HG03442 (cell line): ENCODE data around the gene HAPLN3.
A peak's percentile ranks its signal among the peaks of the same experiment; 100 is the strongest.
"Not testable (repeated sequence)": the region's sequence is repeated elsewhere in the genome, so short reads cannot be mapped to it uniquely, and the experiment has no call there.

Experiments used
- ATAC-seq: cut with Tn5 transposase; IDR thresholded peaks from one replicate; pipeline ENCODE4 v1.9.1; 2021; ENCODE audit warnings: mild to moderate bottlenecking, moderate library complexity; ENCODE audit not compliant: unreplicated experiment

The HAPLN3 gene, protein sequence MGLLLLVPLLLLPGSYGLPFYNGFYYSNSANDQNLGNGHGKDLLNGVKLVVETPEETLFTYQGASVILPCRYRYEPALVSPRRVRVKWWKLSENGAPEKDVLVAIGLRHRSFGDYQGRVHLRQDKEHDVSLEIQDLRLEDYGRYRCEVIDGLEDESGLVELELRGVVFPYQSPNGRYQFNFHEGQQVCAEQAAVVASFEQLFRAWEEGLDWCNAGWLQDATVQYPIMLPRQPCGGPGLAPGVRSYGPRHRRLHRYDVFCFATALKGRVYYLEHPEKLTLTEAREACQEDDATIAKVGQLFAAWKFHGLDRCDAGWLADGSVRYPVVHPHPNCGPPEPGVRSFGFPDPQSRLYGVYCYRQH

DNA sequence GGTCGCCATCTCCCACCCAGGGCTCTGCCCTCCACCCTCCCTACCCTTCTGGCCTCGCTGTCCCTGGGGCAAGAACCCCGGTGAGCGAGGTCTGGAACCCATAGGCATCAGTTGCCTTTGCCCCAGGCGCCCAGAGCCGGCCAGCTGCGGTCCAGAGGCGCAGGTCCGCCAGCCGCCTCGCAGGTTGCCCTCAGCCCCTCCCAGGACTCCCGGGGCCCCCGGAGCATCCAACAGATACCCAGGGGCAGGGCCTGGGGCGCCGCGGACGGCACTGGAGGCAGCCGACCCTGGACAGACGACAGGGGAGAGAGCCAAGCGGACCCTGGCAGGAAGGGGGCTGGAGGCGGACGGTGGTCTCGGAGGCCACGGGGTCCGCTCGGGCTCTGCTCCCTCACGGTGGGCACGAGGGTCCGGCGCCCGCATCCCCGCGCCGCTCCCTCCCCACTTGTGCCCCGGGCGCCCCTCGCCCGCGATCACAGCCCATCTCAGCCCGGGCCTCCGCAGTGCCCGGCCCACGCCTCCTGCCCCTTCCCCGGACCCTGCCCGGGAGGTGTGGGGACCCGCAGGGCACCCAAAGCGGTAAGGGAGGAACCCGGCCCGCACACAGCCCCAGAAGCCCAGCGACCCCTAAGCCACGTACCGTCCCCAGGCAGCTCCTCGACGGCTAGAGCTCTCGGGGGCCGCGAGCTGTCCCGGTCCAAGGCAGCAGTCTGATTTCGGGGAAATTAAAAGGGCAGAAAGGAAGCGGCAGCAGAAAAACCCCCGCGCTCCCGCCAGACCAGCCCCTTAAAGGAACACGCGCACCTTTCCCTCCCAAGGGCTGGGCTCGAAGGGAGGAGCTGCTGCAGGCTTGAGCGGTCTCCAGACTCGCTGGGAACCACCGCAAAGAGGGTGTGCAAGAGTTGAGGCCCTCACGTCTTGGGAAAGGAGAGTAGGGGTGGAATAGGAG lies at the start of gene HAPLN3:
Gene HAPLN3, minus strand, starts transcription at position 726 of the 949 bp plus-strand sequence. CDS start 8,246 bp downstream, outside the sequence.
- peak; percentile 52 for ATAC-seq

DNA sequence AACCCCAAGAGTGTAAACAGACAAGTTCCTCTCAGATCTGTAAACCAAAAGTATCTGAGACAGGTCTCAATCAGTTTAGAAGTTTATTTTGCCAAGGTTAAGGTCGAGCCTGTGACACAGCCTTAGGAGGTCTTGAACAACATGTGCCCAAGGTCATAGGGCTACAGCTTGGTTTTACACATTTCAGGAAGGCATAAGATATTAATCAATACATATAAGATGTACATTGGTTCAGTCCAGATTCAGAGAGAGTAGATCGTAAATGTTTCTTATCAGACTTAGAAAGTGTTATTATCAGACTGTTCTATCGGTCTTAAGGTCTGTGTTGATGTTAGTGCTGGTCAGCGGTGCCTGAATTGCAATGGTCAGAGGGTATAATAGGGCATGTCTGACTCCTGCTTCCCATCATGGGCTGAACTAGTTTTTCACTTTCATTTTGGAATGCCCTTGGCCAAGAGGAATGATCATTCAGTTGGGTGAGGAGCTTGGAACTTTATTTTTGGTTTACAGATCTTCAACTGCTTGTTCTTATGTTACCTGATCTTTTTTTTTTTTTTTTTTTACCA lies 44.8 kb upstream of the HAPLN3 start:
- ATAC-seq = no peak

DNA sequence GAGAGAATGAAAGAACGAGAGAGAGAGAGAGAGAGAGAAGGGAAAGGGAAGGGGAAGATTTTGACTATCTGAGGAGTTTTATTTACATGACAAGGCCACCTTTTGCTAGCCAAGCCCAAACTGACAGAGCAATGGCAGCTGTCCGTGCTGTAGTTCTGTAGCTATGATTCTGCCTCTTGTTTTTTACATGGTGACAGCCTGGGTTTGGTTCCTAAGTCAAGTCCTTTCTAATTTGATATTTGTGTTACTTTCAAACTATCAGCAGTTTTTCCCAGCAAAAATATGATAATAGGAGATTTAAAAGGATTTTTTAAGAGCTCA lies 44.1 kb upstream of the HAPLN3 start:
- no peak for ATAC-seq

- no peak for ATAC-seq
These were observed 43.6 kb upstream of the HAPLN3 start for GRCh38 chr15:88938802-88939485.

DNA sequence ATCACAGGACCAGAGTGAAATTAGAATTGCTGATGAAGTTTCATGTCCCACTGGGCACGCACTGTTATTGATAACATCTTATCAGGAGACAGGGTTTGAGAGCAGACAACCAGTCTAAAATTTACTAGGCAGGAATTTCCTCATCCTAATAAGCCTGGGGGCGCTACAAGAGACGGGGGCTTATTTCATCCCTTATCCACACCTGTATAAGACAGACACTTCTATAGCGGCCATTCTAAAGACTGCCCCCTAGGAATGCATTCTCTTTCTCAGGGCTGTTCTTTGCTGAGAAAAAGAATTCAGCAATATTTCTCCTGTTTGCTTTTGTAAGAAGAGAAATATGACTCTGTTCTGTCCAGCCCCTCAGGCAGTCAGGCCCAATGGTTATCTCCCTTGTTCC lies 39.1 kb upstream of the HAPLN3 start:
- not testable (repeated sequence) for ATAC-seq

DNA sequence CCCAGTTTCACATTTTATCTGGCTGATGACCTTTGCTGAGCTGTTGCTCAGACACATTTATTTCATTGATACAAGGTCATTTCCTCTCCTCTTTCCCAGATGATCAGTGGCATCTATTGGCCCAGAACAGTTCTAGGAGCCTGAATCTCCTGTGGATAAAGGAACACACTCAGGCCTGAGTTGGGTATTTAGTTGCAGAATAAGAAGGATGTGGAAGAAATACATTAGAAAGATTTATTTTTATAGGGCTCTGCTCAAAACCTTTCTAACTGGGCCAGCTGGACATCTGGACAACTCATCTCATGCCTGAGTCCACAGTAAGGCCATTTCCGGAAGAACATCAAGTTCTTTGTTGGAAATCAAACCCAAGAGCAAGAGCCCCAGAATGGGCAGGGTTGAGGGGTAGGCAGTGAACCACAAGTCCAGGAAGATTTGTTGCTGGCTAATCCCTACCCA lies 37.6 kb upstream of the HAPLN3 start:
- no peak for ATAC-seq

- no peak for ATAC-seq
These were observed 37.0 kb upstream of the HAPLN3 start for GRCh38 chr15:88932271-88932874.

- ATAC-seq = no peak
These were observed 35.2 kb upstream of the HAPLN3 start for GRCh38 chr15:88930579-88930978.

- ATAC-seq = not testable (repeated sequence)
These were observed 34.2 kb upstream of the HAPLN3 start for GRCh38 chr15:88929358-88930098.

DNA sequence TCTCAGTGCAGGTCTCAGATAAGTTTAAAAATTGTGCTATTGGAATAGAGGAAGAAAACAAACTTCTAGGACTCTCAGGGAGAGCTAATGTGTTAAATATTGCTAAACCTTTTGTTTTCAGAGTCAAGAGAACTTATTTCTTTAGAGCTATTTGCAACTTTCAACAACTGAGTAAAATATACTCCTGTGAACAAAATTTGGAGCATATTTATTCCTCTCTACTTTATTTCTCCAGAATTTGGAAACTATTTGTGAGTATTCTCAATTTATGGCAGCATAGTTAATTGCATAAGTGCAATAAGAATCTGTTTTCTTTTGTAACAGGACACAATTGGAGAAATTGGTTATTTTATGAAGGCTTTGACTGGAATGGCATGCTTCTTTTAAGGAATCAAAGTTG lies 32.8 kb upstream of the HAPLN3 start:
- not testable (repeated sequence) for ATAC-seq

DNA sequence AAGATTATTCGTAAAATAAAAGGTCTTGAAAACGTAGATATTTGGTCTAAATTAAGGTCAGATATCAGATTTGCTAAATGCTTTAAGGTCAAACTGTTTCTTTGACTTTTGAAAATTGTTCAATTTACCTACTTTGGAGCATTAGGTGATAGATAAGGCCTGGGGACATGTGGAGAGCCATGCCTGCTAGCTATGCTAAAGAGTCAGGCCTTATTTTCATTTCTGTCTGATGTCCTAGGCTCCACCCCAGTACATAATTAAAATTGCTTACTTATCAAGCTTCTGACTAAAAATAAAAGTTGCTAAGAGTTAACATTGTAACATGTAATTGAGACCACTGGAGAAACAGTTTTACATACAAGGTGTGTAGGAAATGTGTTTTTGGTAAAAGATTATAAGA lies 30.3 kb upstream of the HAPLN3 start:
- not testable (repeated sequence) for ATAC-seq

DNA sequence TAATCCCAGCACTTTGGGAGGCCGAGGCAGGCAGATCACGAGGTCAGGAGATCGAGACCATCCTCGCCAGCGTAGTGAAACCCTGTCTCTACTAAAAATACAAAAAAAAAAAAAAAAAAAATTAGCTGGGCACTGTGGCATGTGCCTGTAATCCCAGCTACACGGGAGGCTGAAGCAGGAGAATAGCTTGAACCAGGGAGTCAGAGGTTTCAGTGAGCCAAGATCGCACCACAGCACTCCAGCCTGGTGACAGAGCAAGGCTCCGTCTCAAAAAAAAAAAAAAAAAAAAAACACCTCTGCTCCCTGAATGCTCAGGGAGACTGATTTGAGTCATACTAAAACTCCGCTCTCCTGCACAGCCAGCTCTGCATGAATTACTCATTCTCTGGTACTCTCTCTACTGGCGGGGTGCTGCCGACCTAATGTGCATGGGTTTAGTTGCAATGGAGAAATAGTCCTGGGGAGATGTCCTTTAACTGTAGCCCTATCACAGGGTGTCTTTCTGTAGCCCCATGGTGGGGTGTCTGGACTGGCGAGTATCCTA lies 25.6 kb upstream of the HAPLN3 start:
- peak; percentile 87 for ATAC-seq

DNA sequence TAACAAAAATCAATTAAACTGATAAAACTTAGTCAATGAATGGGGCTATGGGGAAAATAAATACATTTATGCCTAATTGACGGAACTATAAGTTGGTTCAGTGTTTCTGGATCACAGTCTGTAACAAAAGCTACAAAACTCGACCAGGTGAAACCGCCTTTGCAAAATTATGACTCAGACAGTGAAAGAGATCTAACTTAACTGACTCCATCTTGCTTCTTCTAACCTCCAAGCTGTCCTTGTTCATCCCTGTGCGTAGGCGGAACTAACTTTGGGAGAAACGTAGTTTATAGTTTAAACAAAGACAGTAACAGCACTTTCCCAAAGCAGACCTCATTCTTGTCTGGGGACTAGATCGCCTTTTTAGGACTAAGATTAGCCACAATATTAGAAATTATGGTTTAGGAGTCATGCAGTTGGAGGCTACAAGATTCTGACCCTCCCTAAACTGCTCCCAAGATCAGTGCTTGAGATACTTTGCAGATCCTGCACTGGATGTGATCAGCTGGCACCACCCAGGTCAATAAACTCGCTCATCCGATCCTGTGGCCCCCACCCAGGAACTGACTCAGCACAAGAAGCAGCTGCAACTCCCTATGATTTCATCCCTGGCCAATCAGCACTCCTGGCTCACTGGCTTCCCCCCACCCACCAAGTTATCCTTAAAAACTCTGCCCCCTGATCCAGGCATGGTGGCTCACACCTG lies 25.0 kb upstream of the HAPLN3 start:
- no peak for ATAC-seq

DNA sequence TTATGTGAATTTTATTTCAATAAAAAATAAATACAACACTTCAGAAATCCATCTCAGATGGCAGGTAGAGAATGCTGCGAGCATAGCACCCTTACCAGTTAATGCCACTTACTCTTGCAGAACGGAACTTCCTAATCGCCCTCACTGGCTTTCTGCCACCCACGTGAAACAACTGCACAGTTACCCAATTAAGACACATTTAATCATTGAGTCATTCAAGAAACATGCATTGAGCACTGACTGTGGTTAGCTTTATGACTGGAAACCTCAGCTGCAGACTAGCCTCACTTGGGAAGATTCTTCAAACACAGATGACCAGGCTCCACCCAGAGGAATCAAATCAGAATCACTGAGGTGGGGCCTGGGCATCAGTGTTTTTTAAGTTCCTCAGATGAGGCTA lies 23.4 kb upstream of the HAPLN3 start:
- no peak for ATAC-seq

DNA sequence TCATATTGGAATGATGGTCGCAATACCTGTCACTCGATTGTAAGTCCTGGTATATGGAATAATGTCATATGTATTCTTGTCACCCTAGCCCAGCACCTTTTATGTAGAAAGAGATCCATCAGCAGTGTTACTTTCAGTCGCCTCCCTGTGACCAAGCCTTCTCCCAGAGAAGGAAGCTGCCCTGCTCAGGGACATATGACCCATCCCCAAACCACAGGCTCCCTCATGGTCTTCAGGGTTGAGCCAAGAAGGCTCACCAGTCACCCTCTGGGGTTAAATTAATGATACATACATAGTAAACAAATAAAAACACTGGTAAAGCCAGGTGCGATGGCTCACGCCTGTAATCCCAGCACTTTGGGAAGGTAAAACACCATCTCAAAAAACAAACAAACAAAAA lies 22.4 kb upstream of the HAPLN3 start:
- no peak for ATAC-seq

- ATAC-seq = no peak
These were observed 20.0 kb upstream of the HAPLN3 start for GRCh38 chr15:88915354-88915753.

DNA sequence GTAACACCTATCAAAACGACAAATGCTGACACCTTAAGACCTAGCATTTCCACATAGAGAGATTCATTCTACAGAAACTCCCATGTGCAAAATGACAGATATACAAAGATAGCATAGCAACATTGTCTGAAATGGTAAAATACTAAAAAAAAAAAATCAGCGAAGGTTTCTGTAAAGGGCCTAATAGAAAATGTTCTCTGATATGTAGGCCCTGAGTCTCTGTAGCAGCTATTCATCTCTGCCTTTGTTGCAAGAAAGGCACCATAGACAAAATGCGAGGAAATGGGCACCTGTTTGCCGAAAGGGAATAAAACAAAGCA lies 18.5 kb upstream of the HAPLN3 start:
- no peak for ATAC-seq

DNA sequence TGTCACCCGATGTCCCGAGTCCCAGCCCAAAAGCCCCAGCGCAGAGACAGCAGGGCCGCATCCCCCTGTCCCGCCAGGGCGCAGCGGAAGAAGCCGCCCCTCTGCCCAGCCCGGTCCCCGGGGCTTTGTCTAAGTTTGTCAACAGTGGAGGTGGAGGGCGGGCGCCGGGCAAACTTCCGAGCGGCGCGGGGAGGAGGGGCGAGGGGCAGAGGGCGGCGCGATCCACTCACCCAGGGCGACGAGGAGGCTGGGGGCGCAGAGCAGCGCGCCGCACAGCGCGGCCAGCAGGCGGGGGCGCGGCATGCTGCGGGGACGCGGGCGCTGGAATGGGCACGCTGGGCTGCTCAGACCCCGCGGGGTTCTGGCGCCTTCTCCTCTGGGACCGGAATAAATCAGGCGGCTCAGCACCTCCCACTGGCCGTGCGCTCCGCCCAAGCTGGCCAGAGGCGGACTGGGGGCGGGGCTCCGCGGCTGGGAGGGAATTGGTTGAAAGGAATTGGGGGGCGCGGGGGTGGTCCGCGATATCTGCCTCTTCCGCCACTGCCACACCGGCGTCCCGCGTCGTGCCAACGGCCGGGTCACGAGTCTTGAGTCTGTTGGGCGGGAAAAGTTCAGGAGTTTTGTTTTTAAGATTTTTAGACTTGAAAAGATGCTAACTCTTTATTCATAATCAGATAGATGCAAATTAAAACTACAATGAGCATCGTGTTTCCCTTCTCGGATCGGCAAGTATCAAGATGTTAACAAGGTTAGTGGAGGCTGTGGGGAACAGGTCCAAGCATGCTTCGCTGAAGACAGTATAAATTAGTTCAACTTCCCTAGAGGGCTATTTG lies 17.9 kb upstream of the HAPLN3 start, which contains the start of gene MFGE8:
Gene MFGE8, minus strand, starts transcription at position 363 of the 833 bp plus-strand sequence. Its CDS starts 60 bp downstream, at position 303.
- peak; percentile 84 for ATAC-seq
